Bronchial epithelial cell (primary cell): Measurements from ENCODE around the gene OR2V2. TPM values are rescaled to one million over a fixed set of nuclear protein-coding genes. Genes with fewer than 3 reads are reported as not detected.

Experiments
- DNase-seq: peaks from one replicate; pipeline ENCODE4 v3.0.0-alpha.2; 2010; ENCODE audit warnings: low read depth
- FAIRE-seq: peaks from 2 replicates; lab custom pipeline; 2011; peaks lifted over from hg19 to GRCh38; lab: Jason Lieb, UNC
- H3K27me3 ChIP-seq: 2 replicates; pipeline ENCODE4 v1.5.1; 2011; ENCODE audit warnings: low read length; ENCODE audit not compliant: control insufficient read depth, insufficient read depth
- H3K36me3 ChIP-seq: 2 replicates; pipeline ENCODE4 v1.5.1; 2011; ENCODE audit warnings: low read length; ENCODE audit not compliant: control insufficient read depth, insufficient read depth
- H3K4me3 ChIP-seq: 2 replicates; pipeline ENCODE4 v1.5.1; 2011; ENCODE audit warnings: mild to moderate bottlenecking, low read depth, low read length, control low read depth
- total RNA-seq: library from RNA; depleted of rRNA; stranded (reverse); fragments of >200 nt; gene quantifications from 2 replicates; pipeline ENCODE4 v1.2.1, GENCODE V29; 2014
- TF ChIP-seq, protein P1 (sequence below): IDR thresholded peaks from 2 replicates; pipeline ENCODE4 v1.5.1; 2011; ENCODE audit warnings: mild to moderate bottlenecking, moderate library complexity, low read length, control low read depth, inconsistent platforms; ENCODE audit not compliant: insufficient read depth, severe bottlenecking

The OR2V2 gene
- total RNA-seq, 1 donor from 2014 or later = not detected

DNA sequence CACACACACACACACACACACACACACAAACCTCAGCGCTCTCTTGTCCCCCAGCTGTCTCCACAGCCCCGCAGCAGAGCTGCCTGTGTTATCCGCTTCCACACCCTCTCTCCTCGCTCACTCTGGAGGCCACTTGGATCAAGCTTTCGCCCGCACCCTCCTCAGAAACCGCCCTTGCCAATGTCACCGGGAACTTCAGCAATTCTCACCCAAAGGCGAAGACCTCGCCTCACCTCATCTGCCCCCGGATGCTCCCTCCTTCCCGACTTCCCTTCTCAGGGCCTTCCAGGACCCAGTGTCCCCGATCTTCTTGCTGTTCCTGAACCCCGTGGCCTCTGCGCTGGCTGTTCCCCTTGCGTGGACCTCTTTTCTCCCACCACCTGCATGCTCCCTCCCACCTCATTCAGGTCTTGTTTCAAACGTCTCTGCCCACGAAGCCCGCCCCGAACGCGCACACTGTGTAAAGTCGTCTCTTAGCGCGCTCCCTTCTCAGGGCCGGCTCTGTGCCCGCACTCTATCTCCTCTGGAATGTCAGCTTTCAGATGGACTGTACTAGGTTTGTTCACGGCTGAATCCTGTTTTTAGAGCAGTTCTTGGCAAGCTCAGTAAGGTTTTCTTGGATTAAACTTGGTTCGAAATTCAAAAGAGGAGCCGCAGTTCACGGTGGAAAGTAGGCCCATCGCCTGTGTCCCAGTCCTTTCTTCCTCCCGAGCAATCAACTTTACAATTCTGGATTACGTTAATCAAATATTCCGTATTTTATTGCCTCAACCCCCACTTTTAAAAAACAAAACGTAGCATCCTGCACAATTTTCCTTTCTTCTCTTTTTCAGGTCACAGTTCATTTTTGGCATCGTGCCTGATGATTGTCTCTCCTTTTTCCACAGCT is 58.6 kb downstream of the OR2V2 start:
- DNase-seq (no peak), FAIRE-seq (no peak)
- TF ChIP-seq, protein P1, sequence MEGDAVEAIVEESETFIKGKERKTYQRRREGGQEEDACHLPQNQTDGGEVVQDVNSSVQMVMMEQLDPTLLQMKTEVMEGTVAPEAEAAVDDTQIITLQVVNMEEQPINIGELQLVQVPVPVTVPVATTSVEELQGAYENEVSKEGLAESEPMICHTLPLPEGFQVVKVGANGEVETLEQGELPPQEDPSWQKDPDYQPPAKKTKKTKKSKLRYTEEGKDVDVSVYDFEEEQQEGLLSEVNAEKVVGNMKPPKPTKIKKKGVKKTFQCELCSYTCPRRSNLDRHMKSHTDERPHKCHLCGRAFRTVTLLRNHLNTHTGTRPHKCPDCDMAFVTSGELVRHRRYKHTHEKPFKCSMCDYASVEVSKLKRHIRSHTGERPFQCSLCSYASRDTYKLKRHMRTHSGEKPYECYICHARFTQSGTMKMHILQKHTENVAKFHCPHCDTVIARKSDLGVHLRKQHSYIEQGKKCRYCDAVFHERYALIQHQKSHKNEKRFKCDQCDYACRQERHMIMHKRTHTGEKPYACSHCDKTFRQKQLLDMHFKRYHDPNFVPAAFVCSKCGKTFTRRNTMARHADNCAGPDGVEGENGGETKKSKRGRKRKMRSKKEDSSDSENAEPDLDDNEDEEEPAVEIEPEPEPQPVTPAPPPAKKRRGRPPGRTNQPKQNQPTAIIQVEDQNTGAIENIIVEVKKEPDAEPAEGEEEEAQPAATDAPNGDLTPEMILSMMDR = no peak
- Histone ChIP-seq H3K4me3 (peak overlapping the region; percentile 75), H3K36me3 (peaks cover 1% of the 10 kb centered on the region), H3K27me3 (no peaks in the 10 kb centered on the region)

- TF ChIP-seq, protein P1 = no peak
- no peak for FAIRE-seq
Observed at GRCh38 chr5:181207214-181207959, 60.0 kb downstream of the OR2V2 start.

GRCh38 chr5:181207960-181208253 is 60.5 kb downstream of the OR2V2 start:
- Histone ChIP-seq H3K27me3 (no peaks in the 10 kb centered on the region), H3K4me3 (no peak overlapping the region), H3K36me3 (no peaks in the 10 kb centered on the region)
- FAIRE-seq (no peak), DNase-seq (no peak)
- TF ChIP-seq, protein P1 = no peak

More at GRCh38 chr5:181207214-181207959, 60.0 kb downstream of the OR2V2 start:
- Histone ChIP-seq H3K4me3 (peak overlapping the region; percentile 57), H3K27me3 (no peaks in the 10 kb centered on the region), H3K36me3 (no peaks in the 10 kb centered on the region)
- DNase-seq = peak; percentile 88

Other genes with a start within 250 kb of the OR2V2 start
- not detected in 2 replicates for gene BTNL8, start 248.4 kb upstream of the OR2V2 start, total RNA-seq
- gene BTNL3, start 158.7 kb upstream of the OR2V2 start, total RNA-seq = not detected in 2 replicates
- 0.13 TPM in 1 of 2 replicates, not detected in the other for gene BTNL9, start 107.3 kb upstream of the OR2V2 start, total RNA-seq
- gene OR2V1, start 16.4 kb upstream of the OR2V2 start, total RNA-seq = not detected in 2 replicates
- gene TRIM7, start 57.6 kb downstream of the OR2V2 start, total RNA-seq = 20.8 and 35.7 TPM in 2 replicates
- gene TRIM41, start 75.7 kb downstream of the OR2V2 start, total RNA-seq = 10.3 and 26.0 TPM in 2 replicates
- 5,806 and 7,283 TPM in 2 replicates for gene RACK1, start 96.3 kb downstream of the OR2V2 start, total RNA-seq
- gene TRIM52, start 113.6 kb downstream of the OR2V2 start, total RNA-seq = 1.3 and 2.2 TPM in 2 replicates
- gene OR4F3, start 219.7 kb downstream of the OR2V2 start, total RNA-seq = not detected in 2 replicates